ENCODE results near the gene OGT.
A peak's percentile ranks its signal among the peaks of the same experiment; 100 is the strongest.

OGT gene

GRCh38 chrX:71622576-71623450 is 89.9 kb downstream of the OGT start:
- DNase-seq (ENCODE audit: low read depth in 2 of 2): peak; percentile 54 to 72

DNA sequence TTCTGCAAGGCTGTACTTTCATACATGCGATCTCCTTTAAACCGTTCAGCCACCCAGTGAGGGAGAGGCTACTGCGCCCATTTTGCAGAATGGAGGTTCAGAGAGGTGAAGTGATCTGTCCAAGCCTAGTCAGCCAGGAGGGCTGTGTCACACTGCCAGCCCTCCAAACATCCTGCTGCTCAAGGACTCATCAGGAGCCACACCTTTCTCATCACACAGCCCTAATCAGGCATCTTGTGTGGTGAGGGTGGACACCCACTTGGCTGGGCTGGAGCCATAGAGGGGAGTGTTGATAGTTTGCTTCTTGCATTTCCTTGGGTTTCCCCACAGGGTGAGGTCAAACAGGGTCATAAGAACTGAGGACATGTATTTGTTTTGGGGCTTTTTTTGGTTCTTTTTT is 90.8 kb downstream of the OGT start:
- no peak for DNase-seq (ENCODE audit: low read depth in 2 of 2)

- no peak for DNase-seq (ENCODE audit: low read depth in 2 of 2)
These were observed 92.6 kb downstream of the OGT start for GRCh38 chrX:71625471-71625870.
